Skeletal muscle satellite cell (primary cell): ENCODE measurements around the gene MAT2B.
"Not testable (repeated sequence)": the region's sequence is repeated elsewhere in the genome, so short reads cannot be mapped to it uniquely, and the experiment has no call there.

Experiments
- H3K27me3 ChIP-seq: 2 replicates; pipeline ENCODE4 v1.7.0; 2013; ENCODE audit warnings: low read length; ENCODE audit not compliant: control insufficient read depth, insufficient read depth
- H3K36me3 ChIP-seq: 2 replicates; pipeline ENCODE4 v1.7.0; 2013; ENCODE audit warnings: mild to moderate bottlenecking, control low read depth, low read length; ENCODE audit not compliant: insufficient read depth
- H3K4me1 ChIP-seq: 2 replicates; pipeline ENCODE4 v1.7.0; 2013; ENCODE audit warnings: low read length; ENCODE audit not compliant: control insufficient read depth, insufficient read depth
- H3K4me2 ChIP-seq: 2 replicates; pipeline ENCODE4 v1.7.0; 2013; ENCODE audit warnings: mild to moderate bottlenecking, low read length
- H3K4me3 ChIP-seq: 2 replicates; pipeline ENCODE4 v1.7.0; 2013; ENCODE audit warnings: low read length
- H3K9ac ChIP-seq: 2 replicates; pipeline ENCODE4 v1.7.0; 2013; ENCODE audit warnings: mild to moderate bottlenecking, low read depth, low read length, moderate library complexity
- H3K9me3 ChIP-seq: replicated peaks from 2 replicates; pipeline ENCODE4 v1.7.0; 2013; ENCODE audit warnings: mild to moderate bottlenecking, control low read depth, low read length

Gene MAT2B

DNA sequence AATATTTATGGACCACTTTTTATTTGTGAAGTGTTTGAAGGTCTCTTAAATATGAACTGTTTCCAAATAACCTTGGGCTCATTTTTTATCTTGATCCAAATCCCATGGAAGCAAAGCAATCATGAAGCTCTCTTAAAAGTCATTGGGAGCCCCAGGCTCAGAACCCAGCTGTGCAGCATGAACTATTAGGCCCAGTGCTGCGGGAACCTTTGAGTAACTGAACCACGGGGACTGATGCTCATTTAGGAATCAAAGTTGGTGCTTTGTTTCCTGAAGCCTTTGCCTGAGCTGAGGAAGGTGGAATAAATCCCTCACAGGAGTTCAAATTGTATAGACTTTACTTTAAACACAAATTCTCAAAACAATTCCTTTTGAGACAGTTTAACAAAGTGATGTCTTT, 27.8 kb downstream of the MAT2B start:
- Histone ChIP-seq H3K4me1 (no peaks in the 10 kb centered on the region), H3K27me3 (peaks cover 7% of the 10 kb centered on the region), H3K4me3 (no peak overlapping the region), H3K36me3 (no peaks in the 10 kb centered on the region), H3K4me2 (no peak overlapping the region), H3K9ac (no peak overlapping the region), H3K9me3 (no peaks in the 10 kb centered on the region)

DNA sequence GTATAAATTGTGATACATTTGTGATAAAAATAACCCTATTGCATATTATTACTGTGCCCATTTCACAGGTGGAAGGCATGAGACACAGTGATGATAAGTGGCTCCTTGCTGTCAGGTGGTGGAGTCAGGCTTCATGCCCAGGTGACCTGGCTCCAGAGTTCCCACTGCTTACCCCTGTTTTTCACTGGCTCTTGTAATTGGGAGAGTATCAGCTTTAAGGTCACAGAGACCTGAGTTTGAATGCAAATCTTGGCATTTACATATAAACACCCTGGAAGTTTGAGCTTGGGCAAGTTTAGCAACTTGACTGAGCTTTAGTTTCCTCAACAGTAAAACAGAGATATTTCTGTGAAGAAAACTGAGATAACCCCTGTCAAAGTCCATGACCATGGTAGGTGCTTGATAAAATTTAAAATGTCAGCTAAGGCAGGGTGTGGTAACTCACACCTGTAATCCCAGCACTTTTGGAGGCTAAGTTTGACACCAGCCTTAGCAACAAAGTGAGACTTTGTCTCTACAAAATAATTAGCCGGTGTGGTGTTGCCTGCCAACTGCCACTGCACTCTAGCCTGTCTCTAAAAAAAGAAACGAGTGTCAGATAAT, 29.2 kb downstream of the MAT2B start:
- Histone ChIP-seq H3K9ac (no peak overlapping the region), H3K4me2 (no peak overlapping the region), H3K4me1 (no peaks in the 10 kb centered on the region), H3K36me3 (no peaks in the 10 kb centered on the region), H3K4me3 (no peak overlapping the region), H3K9me3 (no peaks in the 10 kb centered on the region), H3K27me3 (peaks cover 7% of the 10 kb centered on the region)

DNA sequence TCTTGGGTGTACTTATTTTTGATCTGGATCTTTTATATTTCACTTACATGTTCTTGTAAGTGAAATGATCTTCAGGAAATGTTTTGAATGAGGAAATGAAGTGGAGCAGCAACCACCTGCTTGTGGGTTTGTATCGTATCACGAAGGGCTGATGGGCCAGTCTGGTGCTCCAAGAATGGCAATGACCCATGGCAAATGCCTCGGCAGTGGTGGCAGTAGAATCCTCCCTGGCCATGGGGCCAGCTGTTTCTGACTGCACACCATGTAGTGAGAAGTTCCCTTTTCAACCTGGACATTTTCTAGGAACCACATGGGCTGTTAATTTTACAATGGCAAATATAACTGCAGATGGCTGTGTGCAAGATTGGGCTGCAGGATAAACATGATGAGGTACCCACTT, 29.9 kb downstream of the MAT2B start:
- Histone ChIP-seq H3K4me1 (no peaks in the 10 kb centered on the region), H3K9me3 (no peaks in the 10 kb centered on the region), H3K4me2 (no peak overlapping the region), H3K4me3 (no peak overlapping the region), H3K36me3 (no peaks in the 10 kb centered on the region), H3K27me3 (peaks cover 7% of the 10 kb centered on the region), H3K9ac (no peak overlapping the region)

DNA sequence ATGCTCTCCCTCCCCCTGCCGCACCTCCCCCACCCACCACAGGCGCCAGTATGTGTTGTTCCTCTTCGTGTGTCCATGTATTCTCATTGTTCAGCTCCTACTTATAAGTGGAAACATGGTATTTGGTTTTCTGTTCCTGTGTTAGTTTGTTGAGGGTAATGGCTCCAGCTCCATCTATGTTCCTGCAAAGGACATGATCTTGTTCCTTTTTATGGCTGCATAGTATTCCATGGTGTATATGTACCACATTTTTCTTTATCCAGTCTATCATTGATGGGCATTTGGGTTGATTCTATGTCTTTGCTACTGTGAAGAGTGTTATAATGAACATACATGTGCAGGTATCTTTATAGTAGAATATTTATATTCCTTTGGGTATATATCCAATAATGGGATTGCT, 31.0 kb downstream of the MAT2B start:
- not testable (repeated sequence) for H3K9ac ChIP-seq, H3K4me3 ChIP-seq, H3K27me3 ChIP-seq, H3K4me1 ChIP-seq, H3K9me3 ChIP-seq, H3K4me2 ChIP-seq, H3K36me3 ChIP-seq

DNA sequence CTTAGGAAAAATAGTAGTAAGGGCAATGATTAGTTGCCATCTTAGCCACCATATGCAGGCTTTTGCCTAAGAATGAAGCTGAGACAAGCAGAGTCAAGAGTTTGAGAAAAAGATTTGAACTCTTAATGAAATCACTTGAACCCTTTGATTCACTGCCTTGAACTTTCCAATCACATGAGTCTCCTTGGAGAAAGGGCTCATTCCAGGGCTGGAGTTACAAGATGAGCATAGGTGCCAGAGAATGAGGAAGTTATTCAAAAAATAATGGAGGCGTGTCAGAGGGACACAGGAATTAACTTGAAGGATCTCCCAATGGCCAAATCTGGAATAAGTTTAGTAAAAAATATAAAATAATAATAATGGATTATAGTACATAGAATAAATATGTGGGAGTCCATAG, 35.3 kb downstream of the MAT2B start:
- no peak overlapping the region for H3K4me2 ChIP-seq
- no peak overlapping the region for H3K9ac ChIP-seq
- H3K9me3 ChIP-seq: no peaks in the 10 kb centered on the region
- no peaks in the 10 kb centered on the region for H3K4me1 ChIP-seq
- H3K36me3 ChIP-seq: no peaks in the 10 kb centered on the region
- H3K27me3 ChIP-seq: peaks cover 14% of the 10 kb centered on the region
- H3K4me3 ChIP-seq: no peak overlapping the region

DNA sequence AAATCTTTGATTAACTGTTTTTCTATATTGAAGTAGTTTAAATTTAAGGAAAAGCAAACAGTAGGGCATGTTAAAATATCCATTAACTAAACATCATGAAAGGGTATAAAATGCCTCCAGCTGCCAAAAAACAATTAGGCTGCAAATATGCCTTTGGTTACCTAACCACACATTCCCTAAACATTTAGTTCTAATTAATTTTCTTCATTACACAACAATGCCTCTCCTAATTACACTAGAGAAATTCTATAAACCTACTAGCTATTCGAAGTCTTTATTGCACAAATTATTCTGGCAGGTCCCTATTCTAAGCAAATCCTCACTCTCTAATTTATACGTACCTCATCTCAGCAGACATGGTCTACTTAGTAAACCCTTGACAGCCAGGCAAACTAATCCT, 37.4 kb downstream of the MAT2B start:
- Histone ChIP-seq H3K4me1 (no peaks in the 10 kb centered on the region), H3K9ac (no peak overlapping the region), H3K9me3 (no peaks in the 10 kb centered on the region), H3K4me2 (no peak overlapping the region), H3K27me3 (peaks cover 14% of the 10 kb centered on the region), H3K36me3 (no peaks in the 10 kb centered on the region), H3K4me3 (no peak overlapping the region)

DNA sequence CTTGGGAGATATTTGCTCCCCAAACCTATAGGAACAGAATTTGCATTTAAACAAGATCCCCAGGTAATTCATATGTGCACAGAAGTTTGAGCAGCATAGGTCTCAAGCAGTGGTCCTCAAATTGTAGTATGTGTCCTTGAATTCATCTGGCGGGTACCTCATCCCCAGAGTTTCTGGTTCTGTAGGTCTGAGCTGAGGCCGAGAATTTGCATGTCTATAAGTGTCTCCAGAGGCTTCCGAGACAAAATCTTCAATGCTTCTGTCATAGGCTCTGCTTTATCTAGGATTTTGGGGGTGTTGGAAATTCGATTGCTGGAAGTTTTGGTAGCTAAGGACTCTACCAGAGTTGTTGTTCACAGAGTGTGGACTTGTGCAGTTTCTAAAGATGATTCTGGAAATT, 38.6 kb downstream of the MAT2B start:
- no peak overlapping the region for H3K4me3 ChIP-seq
- H3K9ac ChIP-seq: no peak overlapping the region
- no peaks in the 10 kb centered on the region for H3K4me1 ChIP-seq
- H3K4me2 ChIP-seq: no peak overlapping the region
- no peaks in the 10 kb centered on the region for H3K36me3 ChIP-seq
- H3K27me3 ChIP-seq: peaks cover 14% of the 10 kb centered on the region
- no peaks in the 10 kb centered on the region for H3K9me3 ChIP-seq

DNA sequence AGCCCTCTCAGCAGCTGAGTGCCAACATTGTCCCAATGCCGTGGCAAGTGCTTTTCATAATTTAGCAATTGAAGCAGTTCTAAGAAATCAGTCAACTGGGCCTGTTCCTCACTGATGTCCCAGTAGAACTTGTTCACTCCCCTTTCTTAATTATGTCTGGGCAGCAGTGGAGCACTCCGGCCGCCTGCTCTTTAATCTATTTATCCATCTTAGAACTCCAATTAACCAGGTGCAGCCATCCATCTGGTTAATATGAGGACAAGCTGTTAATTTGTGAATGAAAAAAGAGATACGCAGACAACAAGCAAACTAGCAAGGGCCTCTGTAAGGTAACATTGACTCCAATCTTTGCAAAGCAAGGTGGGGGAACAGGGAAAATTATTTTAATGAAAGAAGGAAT, 39.4 kb downstream of the MAT2B start:
- Histone ChIP-seq H3K36me3 (no peaks in the 10 kb centered on the region), H3K9me3 (no peaks in the 10 kb centered on the region), H3K27me3 (peaks cover 16% of the 10 kb centered on the region), H3K4me3 (no peak overlapping the region), H3K9ac (no peak overlapping the region), H3K4me2 (no peak overlapping the region), H3K4me1 (no peaks in the 10 kb centered on the region)

DNA sequence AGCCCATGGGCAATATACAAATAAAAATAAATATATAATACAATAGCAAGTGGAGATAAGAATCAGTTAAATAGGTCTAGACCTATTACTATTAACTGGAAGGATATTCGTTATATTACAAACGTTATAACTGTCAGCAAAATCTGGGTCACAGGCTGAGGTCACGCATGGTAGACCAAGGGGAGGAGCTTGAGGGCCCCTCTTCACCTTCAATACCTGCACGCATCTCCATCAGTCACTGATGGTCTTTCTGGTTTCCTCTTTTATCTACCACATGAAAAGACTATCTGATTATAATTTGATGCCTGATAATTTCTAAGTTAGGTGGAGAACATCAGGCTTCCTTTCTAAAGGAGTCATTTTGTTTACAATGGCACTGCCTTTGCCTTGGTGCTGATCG, 43.2 kb downstream of the MAT2B start:
- H3K4me1 ChIP-seq: no peaks in the 10 kb centered on the region
- H3K36me3 ChIP-seq: no peaks in the 10 kb centered on the region
- H3K9ac ChIP-seq: no peak overlapping the region
- no peak overlapping the region for H3K4me3 ChIP-seq
- H3K4me2 ChIP-seq: no peak overlapping the region
- peaks cover 17% of the 10 kb centered on the region for H3K27me3 ChIP-seq
- no peaks in the 10 kb centered on the region for H3K9me3 ChIP-seq

DNA sequence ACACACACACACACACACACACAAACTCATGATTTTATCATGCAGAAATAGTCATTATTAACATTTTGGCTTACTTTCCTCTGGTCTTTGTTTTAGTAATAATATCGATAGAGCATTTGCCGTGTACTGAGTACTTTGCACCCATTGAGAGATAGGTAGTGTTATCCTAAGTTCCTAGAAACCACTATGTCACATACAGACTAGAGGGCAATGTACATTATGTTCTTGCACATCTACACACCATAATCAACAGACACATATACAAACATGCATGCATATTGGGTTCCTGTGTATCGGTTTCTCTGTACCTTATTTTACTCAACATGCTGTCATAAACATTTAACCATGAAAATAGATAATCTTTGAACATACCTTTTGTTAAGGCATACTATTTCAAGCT, 45.7 kb downstream of the MAT2B start:
- Histone ChIP-seq H3K4me1 (no peaks in the 10 kb centered on the region), H3K36me3 (no peaks in the 10 kb centered on the region), H3K4me2 (no peak overlapping the region), H3K4me3 (no peak overlapping the region), H3K9me3 (no peaks in the 10 kb centered on the region), H3K9ac (no peak overlapping the region), H3K27me3 (peaks cover 11% of the 10 kb centered on the region)

DNA sequence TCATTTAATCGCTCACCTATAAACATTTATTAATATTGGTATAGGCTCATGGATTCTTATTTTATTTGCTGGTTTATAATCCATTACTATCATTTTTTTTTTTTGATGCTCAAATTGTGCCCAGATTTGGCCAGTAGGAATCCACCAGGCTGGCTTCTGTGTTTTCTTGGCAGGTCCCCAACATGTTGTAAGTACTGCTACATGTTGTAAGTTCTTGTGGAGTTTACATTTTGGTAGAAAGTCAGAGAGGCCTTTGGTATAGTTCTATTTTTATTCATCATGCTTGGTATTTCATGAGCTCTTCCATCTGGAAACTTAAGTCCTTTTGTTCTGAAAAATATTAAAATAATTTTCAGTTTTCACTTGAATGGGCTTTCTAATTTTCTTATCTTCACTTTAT, 47.1 kb downstream of the MAT2B start:
- no peak overlapping the region for H3K4me2 ChIP-seq
- no peaks in the 10 kb centered on the region for H3K4me1 ChIP-seq
- no peaks in the 10 kb centered on the region for H3K9me3 ChIP-seq
- no peak overlapping the region for H3K4me3 ChIP-seq
- H3K27me3 ChIP-seq: peaks cover 13% of the 10 kb centered on the region
- no peaks in the 10 kb centered on the region for H3K36me3 ChIP-seq
- H3K9ac ChIP-seq: no peak overlapping the region

DNA sequence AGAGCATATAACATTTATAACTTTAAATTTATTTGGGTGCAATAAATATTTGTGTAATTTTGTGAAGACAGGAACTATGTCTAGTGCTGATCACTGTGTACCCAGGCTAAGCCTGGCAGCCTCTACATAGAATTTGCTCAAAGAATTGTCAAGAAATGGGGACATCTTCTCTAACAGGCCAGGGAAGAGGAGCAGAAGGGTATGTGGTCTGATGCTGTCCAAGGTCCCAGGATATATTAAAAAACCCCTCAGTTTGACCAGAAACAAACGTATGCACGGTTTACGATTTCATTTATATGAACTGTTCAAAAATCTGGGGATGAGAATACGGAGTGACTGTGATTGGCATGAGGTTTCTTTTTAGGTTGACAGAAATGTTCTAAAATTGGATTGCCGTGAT, 55.9 kb downstream of the MAT2B start:
- Histone ChIP-seq H3K4me1 (peaks cover 5% of the 10 kb centered on the region), H3K36me3 (no peaks in the 10 kb centered on the region), H3K9me3 (no peaks in the 10 kb centered on the region), H3K9ac (no peak overlapping the region), H3K27me3 (peaks cover 39% of the 10 kb centered on the region), H3K4me2 (no peak overlapping the region), H3K4me3 (no peak overlapping the region)
